HG03565 (cell line): Measurements from ENCODE around the gene DDX1.

Source experiments
- ATAC-seq: cut with Tn5 transposase; IDR thresholded peaks from one replicate; pipeline ENCODE4 v1.9.1; 2021; ENCODE audit warnings: mild to moderate bottlenecking, moderate library complexity; ENCODE audit not compliant: unreplicated experiment

Gene DDX1

DNA sequence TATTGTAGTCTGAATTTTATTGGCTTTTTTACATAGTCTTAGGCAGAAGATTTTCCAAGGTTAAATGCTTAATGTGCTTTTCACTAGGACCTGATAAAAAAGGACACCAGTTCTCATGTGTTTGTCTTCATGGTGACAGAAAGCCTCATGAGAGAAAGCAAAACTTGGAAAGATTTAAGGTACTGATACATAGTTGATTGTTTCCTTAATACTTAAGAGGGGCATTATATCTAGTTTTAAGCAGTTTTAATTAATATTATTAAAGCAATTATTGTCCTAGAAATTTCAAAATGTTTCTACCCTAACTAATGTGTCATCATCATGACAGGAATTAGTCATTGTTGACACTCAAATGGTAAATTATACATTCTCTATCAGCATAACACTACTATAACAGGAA lies 35.3 kb downstream of the DDX1 start:
- ATAC-seq, result no peak

GRCh38 chr2:15627817-15628684 lies 36.4 kb downstream of the DDX1 start:
- no peak for ATAC-seq

- ATAC-seq, result no peak
Measured at GRCh38 chr2:15628899-15629855, 37.5 kb downstream of the DDX1 start.

DNA sequence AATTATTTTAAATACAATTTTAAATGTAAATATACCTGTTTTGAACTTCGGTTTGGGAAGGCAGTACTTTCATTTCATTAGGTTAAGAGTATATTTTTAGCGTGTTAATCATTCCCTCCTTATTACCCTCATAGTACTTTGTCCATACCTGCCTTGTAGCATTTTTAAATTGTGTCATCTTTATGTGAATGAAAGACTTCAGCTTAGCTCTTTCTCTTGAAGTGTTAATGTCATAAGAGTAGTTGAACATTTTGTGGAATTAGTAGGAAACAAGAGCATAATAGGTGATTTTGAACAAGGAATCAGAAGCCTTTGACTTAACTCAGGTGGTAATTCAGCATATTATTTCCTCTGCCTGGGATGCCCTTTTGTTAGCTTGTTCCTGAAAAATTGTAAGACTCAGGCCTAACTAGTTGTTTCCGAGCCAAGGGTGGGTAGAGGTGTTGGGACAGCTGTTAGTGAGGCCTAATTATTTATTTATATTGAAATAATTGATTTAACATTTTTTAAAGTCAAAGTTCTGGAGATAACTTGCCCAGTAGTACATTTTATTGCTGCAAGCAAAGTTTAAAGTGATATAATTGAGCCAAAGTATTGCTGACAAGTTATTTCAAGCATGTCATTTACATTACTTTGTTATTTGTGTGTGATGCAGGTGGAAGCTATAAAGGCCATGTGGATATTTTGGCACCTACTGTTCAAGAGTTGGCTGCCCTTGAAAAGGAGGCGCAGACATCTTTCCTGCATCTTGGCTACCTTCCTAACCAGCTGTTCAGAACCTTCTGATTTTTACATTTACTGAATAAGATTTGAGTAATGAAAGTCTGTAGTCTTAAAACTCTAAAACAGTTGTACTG lies 38.7 kb downstream of the DDX1 start:
- ATAC-seq, result no peak

DNA sequence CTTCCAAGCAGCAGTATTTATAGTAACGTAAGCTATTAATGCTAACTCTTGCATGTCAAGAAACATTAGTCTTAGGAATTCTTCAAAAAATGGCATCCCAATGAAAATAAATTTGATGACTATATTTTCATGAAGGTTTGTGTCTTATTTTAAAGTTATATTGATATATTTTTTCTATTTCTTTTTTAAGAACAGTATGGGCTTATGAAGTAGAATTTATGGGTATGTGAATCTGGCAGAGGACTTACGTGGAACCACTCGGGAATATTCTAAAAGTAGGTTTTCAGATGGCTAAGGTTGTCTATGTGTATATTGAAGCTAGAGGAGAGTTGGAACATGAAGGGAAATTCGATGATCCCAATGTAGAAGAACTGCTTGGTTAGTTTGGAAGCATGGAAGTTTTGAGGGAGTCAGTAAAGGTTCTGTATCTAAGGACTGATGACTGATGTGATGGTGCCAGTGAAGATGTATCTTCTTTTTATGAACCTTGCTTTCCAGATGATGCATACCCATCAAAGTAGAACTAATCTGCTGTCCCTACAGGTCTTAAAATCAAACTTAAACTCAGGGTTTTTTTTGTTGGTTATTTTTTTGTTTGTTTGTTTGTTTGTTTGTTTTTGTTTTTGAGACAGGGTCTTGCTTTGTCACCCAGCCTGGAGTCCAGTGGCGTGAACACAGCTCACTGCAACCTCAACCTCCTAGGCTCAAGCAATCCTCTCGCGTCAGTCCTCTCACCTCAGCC lies 39.5 kb downstream of the DDX1 start:
- no peak for ATAC-seq

DNA sequence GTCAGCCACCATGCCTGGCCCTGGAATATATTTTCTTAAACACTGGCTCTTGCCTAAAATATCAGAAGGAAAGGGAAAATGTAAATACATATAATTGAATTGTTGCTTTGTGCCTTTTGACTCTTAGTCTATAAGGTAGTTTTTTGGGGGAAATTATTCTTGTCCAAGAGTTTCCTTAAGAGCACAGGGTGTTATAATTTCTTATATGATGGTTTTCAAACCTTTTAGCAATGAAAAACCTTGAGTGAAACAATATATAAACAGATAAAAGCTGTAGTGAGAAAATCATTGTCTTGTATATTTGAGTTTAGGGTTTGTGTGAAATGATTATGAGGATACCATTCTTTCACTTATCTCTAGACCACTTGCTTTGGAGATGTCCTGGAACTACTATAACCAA lies 40.2 kb downstream of the DDX1 start:
- no peak for ATAC-seq

GRCh38 chr2:15633043-15633970 lies 41.6 kb downstream of the DDX1 start:
- ATAC-seq, result no peak

- no peak for ATAC-seq
Measured at GRCh38 chr2:15633971-15634346, 42.3 kb downstream of the DDX1 start.

DNA sequence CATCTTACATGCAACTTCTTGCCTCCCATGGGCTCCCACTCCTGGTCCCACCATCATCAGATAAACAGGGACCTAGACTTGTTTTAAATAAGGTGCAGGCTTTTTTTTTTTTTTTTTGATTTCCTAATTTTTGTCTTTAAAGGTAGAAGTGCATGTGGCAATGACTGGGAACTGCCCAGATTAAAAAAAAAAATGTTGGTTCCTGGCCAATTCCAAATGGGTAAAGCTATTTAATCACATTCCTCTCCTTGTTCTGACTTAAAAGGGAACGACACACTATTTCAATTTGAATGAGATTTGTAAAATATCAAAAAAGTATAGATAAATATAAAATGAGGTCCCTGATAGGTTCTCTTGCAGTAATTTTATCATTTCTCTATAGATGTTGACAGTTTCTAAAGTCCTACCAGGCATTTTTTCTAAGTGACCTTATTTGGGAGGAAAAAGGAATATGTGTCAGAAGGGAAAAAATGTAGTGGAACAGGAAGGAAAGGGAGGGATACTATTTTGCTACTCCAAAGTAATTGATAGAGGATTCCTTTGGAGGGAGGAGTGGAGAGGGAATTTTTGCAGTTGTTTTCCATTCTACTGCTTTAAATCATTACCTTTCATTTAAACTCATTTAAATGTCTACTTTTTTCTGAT lies 43.3 kb downstream of the DDX1 start:
- no peak for ATAC-seq

- ATAC-seq, result peak; percentile 88
Measured at GRCh38 chr2:15636972-15637785, 45.5 kb downstream of the DDX1 start.

DNA sequence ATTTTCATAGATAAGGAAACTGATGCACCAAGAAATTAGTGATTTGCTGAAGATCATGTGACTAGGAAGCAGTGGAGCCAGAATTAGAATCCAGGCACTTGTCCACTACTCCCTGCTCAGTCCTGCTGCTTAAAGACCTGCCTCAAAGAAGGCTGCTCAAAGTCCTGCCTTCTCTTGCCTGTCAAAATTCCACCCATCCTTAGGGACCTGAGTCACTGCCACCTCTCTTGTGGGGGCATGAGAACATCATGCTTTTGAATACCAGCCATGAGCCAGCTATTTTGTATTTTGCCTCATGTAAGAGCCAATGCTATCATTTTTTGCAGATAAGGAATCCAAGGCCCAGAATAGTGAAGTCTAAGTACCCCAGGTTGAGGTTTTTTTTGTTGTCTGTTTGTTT lies 47.1 kb downstream of the DDX1 start:
- no peak for ATAC-seq

GRCh38 chr2:15639323-15640251 lies 47.9 kb downstream of the DDX1 start:
- ATAC-seq, result no peak

GRCh38 chr2:15640261-15640711 lies 48.6 kb downstream of the DDX1 start:
- no peak for ATAC-seq

DNA sequence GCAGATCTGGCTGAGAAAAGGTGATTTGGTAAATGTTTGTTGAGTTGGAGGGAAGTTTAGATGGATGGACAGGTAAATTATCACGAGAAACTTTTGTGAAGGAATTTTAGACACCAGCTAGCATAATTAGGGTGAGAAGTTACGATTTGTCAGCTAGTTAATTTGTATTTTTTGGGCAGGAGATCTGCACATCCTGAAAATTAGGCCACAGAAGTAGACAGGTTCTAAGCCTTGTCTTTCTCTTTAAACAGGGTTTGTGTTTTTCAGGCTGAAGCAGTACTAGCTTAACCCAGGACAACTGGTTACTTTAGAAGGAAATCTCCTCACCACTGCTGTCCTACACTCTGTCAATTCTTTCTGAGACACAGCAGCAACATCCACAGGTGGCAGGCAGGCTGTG lies 49.1 kb downstream of the DDX1 start:
- no peak for ATAC-seq

- no peak for ATAC-seq
Measured at GRCh38 chr2:15641530-15641982, 49.9 kb downstream of the DDX1 start.

DNA sequence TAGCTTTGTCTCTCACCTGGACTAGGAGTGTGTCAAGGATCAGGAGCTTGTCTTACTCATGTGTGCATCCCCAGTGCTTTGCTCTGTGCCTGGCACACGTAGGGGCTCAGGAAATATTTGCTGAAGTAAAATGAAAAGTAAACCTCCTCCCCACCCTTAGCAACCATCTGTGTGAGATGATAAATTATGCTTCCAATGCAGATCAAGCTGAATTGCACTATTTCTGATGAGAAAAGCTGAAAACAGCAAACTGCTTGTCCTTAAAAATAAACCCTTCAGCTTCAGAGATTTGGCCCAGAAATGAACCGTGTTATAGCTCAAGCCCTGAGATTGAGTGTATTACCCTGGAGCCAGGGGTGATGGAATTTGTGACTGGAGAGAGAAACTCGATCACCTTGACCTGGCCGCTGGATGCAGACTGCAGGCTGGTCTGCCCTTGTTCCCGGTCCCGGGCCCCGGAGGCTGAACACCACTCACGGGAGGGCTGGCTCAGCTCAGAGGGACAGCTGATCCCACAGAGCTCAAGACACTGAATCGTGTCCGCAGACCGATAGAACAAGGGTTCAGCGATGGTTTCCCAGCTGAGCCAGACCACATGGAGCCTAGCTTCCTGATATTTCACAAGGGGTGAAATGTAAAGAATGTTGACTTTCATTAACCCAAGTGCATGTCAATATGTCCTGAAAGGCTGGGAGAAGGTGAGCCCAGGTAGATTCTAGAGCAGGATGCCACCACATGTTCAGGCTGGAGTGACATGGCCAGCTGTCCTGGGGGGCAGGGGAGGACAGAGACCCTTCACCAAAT lies 50.5 kb downstream of the DDX1 start:
- no peak for ATAC-seq
